GM19468 (cell line): ENCODE data around the gene EPC2.
A peak's percentile ranks its signal among the peaks of the same experiment; 100 is the strongest.

Experiments used
- ATAC-seq: cut with Tn5 transposase; IDR thresholded peaks from one replicate; pipeline ENCODE4 v1.9.1; 2021; ENCODE audit warnings: mild to moderate bottlenecking, moderate library complexity, moderate number of reproducible peaks; ENCODE audit not compliant: unreplicated experiment; ENCODE audit errors: extremely low read depth

The EPC2 gene

DNA sequence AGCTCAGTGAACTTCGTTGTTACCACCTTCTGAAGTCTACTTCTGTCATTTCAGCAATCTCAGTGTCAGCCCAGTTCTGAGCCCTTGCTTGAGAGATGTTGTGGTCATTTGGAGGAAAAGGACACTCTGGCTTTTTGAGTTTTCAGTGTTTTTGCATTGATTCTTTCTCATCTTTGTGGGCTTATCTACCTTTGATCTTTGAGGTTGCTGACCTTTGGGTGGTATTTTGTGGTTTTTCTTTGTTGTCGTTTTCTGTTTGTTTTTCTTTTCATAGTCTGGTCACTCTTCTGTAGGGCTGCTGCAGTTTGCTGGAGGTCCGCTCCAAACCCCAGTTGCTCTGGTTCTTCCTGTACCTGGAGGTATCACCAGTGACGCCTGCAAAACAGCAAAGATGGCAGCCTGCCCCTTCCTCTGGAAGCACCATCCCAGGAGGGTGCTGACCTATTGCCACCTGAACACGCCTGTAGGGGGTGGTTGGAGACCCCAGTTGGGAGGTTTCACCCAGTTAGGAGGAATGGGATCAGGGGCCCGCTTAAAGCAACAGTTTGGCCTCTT lies 74.7 kb downstream of the EPC2 start:
- ATAC-seq: no peak

DNA sequence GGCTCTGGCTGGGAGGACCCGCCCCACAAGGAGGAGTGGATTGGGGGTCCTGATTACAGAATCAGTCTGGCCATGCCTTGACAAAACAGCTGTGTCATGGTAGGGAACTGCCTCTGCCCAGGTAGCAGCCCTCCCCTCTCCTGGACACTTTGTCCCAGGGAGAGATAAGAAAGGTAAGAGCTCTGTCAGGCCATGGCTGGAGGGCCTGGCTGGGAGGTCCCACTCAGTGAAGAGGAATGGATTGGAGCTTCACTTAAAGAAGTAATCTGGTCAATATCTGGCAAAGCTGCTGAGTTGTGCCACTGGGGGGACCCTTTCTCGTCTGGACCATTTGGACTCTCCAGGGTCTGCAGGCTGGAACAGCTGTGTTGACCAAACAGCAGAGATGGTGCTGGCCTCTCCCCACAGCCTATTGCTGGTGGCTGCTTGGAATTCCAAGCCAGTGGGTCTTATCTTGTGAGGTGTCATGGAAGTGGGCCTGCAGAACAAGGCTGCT lies 75.4 kb downstream of the EPC2 start:
- no peak for ATAC-seq

DNA sequence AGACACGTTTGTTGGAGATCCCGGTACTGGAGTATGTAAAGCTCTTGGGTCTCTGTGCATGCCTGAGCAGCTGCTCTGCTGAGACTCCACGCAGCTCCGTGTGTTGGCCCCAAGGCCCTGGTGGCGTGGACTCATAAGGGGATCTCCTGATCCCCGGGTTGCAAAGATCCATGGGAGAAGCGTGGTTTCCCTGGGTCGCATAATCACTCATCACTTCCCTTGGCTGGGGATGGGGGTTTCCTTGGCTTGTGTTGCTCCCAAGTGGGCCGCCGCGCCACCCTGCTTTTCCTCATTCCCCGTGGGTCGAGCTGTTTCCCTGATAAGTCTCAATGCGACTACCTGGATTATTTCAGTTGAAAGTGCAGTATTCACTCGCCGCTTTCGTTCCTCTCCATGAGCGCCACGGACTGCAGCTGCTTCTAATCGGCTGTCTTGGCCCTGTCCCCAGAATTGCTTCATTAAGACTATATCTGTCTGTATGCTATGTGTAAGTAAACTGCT lies 76.0 kb downstream of the EPC2 start:
- no peak for ATAC-seq

DNA sequence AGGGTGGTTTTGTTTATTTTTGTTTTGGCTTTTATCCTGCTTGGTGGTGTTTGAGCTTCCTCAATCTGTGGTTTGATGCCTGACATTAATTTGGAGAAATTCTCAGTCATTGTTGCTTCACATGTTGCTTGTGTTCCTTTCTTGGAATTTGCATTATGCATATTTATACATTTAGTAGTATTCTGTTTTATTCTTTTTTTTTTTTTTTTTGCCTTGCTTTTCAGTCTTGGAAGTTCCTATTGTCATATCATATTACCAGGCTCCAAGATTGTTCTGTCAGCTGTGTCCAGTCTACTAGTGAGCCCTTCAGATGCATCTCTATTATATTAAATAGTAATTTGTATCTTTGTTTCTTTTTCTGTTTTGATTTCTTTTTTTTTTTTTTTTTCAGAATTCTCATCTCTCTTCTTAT lies 77.0 kb downstream of the EPC2 start:
- ATAC-seq: no peak

DNA sequence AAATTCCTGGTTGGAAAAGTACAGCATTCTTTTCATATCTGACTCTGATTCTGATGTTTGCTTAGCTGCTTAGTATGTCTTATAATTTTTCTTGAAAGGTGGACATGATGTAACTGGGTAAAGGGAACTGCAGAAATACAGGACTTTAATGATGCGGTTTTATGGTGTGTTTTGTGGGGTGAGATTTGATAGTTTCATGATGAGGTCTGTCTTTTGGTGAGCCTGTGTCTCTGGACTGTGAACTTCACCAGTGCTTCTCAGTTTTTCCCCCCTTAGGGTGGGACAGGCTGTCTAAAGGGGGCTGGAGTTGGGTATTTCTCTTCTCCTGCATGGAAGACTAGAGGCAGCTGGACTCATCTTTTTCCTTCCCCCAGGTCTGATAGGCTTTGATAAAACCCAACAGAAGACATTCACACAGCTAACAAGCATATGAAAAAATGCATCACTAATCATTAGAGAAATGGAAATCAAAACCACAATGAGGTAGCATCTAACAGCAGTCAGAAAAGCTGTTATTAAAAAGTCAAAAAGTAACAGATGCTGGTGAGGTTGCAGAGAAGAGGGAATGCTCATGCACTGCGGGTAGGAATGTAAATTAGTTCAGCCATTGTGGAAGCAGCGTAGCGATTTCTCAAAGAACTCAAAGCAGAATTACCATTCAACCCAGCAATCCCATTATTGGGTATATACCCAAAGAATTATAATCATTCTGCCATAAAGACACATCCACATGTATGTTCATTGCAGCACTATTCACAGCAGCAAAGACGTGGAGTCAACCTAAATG lies 77.6 kb downstream of the EPC2 start:
- no peak for ATAC-seq

DNA sequence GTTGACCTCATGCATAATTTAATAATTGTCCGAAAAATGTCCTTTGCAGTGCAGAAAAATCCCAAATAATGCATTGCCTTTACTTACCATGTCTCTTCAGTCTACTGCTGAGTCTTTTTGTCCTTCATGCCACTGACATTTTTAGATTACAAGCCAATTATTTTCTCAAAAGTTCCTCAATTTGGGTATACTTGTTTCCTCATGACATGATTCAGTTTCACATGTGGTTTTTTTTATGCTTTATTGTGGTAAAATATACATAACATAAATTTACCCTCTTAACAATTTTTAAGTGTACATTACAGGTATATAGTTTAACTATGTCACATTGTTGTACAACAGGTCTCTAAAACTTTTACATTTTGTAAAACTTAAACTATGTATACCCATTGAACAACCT lies 81.0 kb downstream of the EPC2 start:
- no peak for ATAC-seq

DNA sequence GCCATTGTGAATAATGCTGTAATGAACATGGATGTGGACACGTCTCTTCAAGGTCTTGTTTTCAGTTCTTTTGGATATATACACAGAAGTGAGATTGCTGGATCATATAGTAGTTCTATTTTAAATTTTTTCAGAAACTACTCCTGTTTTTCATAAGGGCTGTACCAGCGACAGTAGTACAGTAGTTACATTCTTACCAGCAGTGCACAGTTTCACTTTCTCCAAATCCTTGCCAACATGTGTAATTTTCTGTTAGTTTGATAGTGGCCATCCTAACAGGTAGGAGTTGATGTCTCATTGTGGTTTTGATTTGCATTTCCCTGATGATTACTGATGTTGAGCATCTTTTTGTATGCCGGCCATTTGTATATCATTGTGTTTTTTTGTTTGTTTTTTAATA lies 81.7 kb downstream of the EPC2 start:
- peak; percentile 47 for ATAC-seq

DNA sequence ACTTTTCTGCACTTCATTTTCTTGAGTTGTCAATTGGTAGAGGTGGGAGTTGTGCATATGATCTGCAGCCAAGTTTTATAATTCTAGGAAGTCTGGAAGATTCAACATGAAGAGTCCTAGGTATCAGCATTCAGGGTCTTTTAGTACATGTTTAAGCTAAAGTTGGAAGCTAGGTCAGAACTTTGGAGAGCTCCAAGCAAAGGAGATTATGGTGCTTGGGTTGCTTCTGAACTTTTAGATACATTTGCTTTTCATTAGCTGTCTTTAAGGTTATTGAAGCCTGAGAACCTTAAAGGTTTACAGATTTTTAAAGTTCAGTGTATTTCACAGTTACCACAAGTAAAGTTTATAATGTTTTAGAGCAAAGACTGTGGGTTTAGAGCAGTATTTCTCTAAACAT lies 85.5 kb downstream of the EPC2 start:
- ATAC-seq: no peak

DNA sequence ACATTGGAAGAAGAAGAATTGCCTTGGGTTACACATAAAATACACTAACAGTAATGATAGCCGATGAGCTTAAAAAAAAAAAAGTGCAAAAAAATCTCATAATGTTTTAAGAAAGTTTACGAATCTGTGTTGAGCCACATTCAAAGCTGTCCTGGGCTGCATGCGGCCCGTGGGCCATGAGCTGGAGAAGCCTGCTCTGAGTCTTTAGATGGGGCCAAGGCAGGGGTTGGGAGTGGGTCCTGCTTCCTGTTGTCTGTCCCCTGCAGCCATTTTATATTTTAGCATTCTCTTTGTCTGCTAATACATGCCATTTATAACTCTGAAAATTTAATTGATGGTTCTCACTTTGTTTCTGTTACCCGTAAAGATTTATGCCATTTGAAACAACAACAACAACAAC lies 93.2 kb downstream of the EPC2 start:
- ATAC-seq: no peak

DNA sequence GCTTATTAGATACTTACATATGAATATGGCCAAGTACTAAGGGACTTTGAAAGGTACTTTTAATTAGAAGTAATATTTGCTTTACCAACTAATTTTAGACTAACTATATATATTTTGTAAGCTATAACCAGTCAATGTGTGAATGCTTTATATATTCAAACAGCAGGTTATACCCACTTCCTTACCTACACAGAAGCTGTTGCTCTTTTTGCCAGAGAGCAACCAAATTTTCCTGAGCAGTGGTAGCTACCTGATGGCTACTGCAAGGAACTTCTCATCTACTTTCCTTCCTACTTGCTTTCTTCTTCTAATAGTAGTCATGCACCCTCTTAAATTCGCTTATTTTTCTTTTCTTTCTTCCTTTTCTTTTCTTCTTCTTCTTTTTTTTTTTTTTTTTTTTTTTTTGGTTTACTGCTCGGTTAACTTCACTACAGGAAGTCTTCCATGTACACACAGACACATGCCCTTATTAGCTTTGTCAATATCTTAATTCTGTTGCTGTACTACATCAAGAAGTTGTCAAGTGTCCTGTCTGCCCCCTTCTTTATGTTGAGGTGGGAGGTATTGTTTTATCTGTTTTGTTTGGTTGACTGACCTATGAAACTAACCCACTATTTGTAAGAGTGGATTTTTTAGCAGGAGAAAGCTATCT lies 95.0 kb downstream of the EPC2 start:
- no peak for ATAC-seq

DNA sequence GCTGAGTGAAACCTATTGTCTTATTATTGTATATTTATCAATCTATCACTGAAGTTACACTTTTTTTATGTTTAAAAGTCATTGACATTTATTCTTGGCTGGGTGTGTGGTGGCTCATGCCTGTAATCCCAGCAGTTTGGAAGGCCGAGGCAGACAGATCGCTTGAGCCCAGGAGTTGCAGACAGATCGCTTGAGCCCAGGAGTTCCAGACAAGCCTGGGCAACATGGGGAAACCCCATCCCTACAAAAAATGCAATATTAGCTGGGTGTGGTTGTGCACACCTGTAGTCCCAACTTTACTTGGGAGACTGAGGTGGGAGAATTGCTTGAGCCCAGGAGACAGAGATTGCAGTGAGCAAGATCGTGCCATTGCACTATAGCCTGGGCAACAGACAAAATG lies 97.8 kb downstream of the EPC2 start:
- no peak for ATAC-seq

DNA sequence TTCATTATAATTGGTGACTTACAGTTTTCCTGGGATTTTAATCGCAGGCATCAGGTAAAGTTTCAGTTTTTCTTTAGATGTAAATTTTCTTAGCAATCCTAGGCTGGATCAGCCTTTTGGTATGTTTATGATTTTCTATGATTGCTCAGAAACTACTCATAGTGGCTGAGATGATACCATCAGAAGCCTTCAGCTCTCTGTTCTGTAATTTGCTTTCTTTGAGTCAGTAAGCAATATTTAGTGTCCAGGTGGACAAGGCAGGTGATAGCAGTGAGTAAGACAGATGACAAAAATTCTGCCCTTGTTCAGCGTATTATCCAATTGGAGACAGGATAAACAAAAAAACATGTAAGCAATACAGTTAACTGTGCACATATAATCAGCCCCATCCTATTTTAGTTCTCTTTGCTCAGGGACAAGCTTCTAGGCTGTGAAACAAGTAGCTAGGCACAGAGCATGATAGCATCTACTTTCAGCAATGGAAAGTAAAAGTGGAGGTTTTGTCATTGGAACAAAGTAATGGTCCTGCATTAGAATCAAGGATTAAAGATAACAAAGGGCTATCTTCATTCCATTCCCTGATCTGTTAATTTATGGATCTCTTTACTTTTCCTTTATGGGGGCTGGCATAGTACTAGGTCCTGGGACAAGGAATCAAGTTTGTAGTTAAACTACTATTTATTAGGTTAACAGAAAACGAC lies 100.8 kb downstream of the EPC2 start:
- ATAC-seq: no peak

DNA sequence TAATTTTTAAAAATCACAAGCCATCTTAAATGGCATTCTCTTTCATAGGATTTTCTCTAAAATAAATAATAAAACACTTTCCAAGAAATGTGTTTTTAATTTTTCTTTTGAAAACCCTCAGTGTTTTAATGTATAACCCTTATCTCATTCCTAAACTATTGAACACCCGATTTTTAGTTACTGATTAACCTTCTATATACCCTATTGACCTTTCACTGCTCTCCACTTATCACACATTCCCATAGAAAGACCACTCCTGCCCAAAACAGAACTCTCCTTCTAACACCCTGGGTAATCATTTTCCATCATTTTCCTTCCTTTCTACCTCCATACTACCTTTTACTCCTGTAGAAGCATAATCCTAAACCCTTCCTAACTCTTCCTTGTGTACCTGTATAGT lies 102.4 kb downstream of the EPC2 start:
- no peak for ATAC-seq

DNA sequence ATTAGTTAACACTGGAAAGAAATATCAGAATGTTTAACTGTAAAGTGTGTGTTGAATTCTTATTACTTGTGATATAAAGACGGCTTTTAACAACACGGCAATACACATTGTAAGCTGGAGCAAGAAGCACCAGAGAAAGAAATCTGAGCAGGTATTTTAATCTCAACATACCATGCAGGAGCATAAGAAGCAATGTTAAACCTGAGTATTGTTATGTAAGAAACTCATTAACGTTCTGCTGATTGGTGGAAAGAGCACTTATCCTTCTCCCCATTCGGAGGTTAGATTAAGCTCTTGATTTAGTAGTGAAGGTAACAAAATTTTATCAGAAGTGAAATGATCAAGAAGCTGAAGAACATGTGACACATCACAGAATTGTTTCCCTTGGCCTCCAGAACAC lies 107.4 kb downstream of the EPC2 start:
- no peak for ATAC-seq

DNA sequence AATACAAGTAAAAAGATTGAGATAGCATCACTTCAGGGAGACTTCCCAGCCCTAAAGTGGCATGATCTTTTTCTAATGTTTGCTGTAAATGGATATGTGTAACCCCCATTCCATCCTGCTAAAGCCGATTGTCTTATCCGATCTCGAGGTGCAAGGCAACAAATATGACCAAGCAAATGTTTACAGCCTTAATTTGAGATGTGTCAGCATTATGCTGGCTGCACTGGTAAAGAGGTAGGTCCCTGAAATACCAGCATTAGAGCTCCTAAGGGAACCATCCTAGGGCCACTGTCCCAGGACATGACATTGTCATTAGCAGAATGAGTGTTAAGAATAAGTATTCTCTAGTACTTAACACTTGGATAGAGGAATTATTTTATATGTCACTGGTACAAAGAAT lies 108.4 kb downstream of the EPC2 start:
- no peak for ATAC-seq

DNA sequence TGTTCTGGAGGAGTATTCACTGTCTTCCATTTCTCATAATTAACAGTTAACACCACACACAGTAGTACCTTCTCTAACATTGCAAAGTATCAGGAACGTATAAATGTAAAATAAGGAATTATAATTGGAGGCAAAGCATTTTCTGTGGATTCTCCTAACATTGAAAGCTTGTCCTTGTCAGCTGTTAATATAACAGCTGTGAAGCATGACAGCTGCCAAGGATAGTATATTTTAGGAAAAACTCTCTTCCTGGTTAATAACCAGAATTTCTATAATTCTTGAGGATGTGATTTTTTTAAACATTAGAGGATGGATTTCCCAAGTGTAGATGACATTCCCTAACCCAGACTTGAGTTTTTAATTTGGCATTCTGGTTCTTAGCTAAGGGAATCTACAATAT lies 110.3 kb downstream of the EPC2 start:
- no peak for ATAC-seq

DNA sequence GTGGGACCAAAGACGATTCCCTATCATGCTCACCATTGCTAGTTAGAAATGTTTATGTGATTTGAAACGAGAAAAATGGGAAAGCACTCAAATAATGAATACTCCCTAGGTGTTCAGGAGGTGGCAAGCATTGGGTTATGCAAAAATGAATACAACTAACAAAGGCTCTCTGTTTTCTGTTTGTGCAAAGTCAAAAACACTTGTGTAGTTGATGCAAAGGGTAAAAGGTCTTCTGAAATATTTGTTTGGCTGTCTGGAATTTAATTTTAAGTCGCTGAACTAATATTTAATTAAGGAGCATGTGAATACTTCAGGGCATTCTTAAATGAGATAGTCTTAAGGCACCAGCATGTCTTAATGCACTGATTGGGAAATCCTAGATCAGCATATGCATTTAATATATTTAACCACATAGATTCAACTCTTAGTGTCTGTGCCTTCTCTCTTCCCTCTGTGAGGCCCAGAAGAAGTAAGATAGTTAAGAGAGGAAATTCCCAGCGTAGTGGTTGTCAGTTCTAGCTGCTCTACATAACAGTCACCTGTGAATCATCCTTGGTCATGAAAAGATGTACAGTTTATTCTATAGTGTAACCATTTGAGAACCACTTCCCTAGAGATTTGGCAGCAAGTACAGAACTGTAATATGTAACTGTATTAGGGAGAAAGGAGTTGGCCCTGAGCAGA lies 111.9 kb downstream of the EPC2 start:
- no peak for ATAC-seq

DNA sequence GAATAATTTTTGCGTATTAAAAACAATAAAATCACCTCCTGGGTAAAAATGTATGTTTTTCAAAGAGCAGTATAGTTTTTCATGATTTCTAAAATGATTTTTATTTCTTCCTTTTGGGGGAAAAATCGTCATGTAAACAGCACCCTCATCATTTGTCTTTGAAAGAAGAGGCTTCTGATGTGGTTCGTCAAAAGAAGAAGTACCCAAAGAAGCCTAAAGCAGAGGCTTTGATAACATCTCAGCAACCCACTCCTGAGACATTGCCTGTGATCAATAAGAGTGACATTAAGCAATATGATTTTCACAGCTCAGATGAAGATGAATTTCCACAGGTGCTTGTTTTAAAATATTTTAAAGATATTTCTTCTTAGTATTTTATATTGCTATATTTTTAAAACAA lies 120.3 kb downstream of the EPC2 start:
- ATAC-seq: no peak

DNA sequence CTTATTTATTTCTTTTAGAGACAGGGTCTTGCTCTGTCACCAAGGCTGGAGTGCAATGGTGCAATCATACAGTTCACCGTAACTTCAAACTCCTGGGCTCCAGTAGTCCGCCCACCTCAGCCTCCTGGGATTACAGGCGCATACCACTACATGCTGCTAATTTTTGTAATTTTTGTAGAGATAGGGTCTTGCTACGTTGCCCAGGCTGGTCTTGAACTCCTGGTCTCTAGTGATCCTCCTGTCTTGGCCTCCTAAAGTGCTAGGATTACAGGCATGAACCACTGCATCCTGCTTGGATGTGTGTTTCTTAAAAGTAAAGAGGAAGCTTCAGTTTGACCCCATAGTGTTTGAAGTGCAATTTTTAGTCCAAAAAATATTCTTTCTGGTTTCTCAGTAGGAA lies 125.5 kb downstream of the EPC2 start:
- no peak for ATAC-seq

DNA sequence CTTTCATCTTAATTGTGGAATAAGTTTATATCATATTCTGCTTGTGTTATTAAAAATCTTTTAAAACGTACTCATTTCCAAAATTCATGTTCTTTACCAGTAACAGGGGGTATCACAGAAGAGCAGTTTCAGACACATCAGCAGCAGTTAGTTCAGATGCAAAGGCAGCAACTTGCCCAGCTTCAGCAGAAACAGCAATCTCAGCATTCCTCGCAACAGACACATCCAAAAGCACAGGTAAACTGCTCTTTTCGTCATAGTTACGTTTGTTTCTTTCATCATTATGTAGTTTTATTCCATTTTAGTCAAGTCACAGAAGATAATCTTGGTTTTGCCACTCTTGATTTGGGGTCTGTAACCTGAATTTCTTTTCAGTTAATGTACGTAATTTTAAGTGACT lies 137.0 kb downstream of the EPC2 start:
- ATAC-seq: no peak
